ENCODE results near the gene CD86.

CD86 gene

DNA sequence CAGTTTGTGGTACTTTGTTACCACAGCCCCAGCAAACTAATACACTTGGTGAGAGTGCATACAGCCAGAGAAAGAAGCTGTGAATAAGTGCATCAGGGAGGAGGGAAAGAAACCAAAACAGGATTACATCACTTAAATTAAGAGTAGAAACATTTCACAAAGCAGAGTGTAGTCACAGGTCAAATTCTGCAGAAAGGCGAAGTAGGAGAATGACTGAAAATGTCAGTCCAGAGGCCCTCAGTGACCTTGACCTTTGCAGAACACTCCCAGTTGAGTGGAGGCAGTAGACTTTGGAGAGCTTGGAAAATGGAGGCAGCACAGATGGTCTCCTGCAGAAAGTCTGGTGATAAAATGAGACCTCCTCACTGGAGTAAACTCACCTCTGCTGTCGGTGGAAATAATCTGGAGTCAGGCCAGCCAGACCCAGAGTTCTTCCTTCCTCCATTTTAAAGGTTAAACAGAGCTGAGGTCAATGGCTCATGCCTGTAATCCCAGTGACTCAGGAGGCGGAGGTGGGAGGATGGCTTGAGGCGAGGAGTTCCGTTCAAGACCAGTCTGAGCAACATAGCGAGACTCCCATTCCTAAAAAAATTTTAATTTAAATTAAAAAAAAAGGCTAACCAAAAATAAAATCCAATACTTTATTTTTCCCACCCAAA is 5.0 kb downstream of the CD86 start:
- DNase-seq (ENCODE audit: low spot score): no peak

DNA sequence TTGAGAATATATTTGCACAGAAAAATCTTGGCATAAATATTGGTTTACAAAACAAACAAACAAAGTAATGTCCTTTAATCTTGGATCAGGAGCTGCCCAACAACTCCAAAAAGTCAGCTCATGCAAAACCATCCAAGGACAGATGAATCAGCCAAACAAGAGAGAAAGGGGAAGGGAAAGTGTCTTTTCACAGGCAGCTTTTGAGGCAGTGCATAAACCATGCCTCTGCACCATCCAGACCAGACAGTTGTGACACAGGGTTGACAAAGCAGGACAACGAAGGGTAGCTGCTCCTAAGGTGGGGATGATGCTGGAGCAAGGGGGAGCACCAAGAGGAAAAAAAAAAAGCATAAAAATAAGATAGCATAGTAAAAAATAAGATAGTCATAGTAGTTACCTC is 8.7 kb downstream of the CD86 start:
- no peak for DNase-seq (ENCODE audit: low spot score)

DNA sequence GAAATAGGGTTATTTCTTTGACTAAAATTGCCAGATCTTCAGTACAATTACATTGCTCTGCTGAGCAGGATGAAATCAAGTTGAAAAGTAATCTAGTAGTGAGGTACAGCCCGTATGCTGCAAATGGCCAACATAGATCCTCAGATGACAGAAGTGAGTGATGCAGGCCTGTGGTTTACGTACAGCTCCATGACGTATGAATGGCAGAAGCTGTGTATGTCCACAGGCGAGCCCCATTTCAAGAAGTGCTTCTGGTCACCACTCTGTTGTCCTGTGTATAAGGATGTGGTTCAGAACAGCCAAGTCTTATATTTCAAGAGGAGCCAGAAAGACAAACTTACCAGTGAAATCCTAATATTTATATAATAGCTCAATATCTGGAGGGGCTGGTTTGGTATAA is 9.2 kb downstream of the CD86 start:
- no peak for DNase-seq (ENCODE audit: low spot score)

DNA sequence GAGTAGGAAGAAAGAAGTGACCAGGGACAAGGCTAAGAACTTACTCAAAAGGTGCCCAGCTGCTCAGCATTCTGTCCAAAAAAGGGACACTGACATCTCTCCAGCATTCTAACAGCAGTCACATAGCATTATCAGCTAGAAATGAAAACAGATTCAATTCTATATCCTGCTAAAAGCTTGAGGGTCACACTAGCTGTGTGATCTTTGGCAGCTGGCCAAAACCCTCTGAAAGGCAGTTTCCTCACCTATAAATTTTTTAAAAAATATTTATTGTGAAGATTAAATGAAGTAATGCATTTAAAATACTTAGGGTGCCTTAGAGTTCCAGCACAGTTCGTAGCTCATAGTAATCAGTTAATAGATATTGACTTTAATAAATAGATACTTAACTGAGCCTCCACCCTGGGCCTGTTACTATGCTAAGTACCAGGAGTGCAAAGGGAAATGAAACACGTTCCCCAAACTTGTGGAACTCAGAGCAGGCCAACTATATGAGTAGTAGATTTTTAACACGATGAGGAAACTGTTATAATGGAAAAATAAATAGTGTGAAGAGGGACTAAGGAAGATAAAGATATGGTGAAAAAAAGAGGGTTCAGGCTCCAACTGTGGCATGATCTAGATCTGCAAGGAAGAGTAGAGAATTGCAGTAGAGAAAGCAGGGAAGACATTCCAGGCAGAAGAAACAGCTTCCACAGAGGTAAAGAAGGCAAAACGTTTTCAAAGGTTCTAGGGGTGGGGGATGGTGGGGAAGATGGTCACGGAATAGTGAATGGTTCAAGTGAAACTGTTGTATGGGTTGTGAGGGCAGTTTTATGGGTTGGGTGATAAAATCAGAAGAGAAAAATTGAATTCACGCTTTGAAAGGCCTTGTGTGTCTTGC is 11.4 kb downstream of the CD86 start:
- no peak for DNase-seq (ENCODE audit: low spot score)

DNA sequence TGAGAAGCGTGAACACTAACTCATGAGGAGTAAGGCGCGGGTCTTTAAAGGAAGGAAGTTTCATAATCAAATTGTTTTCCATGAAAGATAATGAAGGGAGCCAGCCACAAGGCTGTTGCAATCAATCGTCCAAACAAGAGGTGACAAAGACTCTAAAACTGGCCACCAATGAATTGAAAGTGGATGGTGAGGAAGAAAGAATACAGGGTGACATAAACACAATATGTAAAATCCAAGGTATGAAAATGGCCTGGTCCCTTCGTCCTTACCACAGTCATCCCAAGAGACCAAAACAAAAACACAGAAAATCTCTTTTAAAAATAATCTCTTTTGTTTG is 12.0 kb downstream of the CD86 start:
- no peak for DNase-seq (ENCODE audit: low spot score)

DNA sequence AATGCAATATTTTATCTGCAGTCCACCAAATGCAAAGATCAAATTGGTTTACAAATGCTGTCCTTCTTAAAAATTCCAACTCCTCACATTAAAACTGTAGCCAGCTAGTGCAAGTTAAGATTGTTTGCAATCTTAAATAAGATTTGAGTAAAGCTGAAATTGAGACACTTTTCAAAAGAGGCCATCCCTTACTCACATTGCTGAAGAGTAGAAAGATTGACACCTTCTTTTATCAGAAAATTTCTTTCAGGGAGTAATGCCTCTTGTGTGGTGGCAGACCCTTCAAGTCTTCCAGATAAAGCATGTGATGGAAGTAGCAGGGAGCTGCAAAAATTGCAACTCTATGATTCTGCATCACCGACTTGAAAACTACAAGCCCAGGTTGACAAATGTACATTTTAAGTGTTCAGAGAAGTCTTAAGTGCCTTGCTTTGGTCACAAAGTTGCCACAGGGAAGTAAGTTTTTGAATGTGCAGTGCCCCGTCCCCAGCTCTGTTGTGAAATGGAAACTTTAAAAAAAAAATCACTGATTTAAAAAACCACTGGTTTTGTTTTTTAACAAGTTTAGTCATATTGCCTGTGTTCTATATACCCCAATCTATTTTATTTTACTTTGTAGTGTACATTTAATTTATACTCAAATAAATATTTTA is 12.6 kb downstream of the CD86 start:
- DNase-seq (ENCODE audit: low spot score): no peak

DNA sequence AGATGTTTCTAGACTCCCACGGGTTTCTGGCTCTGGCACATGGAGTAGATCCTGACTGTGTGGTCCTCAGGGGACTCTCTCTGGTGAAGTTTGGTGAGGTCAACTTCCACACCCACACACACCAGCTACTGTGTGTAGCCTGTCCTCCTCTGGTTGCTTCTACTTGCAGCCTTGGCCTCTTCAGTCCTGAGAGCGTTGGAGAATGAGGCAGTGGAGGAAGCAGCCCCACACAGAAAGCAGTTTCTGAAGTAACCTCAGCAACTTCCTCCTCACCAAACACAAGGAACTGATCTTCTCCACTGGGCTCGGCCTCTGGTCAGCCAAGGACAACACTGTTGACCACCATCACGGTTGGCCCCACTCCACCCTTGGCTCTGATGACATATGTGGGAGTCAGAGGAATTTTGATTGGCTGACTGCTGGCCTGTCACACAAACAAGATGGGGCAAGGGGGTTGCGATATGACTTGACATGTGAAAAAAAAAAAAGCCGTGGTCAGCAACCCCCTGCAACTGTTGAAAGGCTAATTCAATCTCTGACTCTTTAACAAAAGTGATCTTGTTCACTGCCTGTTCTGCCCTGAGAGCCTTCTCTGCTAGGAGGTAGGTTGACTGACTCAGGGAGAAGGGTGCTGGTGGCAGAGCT is 19.6 kb downstream of the CD86 start:
- no peak for DNase-seq (ENCODE audit: low spot score)

DNA sequence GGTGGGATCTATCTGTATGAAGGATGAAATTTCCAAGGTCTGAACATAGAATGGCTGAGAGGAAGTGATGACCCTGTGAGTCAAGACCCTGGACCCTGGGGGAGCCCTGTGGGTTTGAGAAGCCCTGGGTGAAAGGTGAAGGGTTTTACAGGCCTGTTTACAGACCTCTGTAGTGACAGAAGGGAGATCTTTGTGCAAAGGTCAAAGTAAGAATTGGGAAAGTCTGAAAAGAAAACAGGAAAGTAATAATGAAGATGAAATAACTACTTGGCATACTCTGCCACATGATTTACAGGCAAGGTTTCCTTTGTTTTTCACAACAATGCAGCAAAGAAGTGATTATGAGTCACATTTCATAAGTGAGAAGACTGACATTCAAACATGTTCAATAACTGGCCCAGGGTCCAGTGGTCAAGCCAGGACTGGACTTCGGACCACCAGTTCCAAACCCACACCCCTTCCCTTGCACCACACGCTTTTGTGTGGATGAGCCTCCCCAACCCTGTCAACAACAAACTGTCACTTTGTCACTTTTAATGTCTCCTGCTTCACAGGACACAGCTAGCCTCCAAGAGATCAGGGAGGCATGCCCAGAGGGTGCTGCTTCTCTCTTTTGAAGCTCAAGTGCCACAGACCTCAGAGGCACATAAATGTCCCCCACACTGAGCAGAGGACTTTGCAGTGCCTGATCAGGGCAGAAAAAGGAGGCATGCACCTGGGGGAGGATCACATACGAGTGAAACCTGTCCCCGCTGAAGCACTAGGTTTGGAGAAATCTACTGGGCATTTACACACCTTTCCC is 21.5 kb downstream of the CD86 start:
- no peak for DNase-seq (ENCODE audit: low spot score)

DNA sequence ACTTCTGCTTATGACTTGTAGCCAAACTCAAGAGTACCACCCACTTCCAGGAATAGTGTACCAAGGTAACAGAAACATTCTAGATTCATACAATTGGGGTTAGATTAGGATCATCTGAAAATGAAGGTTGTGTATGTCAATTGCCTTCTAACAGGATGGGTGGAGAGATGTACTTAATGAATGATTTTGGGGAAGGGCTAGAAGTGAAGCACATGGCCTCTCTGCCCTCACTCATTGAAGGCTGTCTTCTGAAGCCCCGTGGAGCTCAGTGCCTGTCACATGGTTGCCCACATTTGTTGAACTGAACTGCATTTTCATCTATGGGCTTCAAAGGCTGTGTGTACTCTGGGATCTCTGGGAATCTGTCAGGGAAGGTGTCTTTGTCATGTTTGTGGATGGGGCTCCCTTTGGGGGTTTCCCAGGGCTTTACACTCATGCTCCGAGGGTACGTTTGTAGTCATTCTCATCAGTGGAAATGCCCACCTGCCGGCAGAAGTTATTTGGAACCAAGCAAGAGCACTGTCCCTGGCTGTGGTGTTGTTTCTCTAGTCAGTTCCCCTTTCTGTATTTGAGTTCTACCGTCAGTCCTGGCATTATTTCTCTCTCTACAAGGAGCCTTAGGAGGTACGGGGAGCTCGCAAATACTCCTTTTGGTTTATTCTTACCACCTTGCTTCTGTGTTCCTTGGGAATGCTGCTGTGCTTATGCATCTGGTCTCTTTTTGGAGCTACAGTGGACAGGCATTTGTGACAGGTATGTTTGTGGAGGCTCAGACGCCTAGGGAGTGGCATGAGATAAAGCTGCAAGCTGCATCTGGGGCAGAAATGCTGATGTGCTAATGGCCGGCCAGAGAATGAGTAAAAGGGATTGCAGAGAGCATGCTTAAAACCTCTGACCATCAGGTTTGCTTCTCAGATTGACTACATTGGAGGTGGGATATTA is 22.4 kb downstream of the CD86 start:
- no peak for DNase-seq (ENCODE audit: low spot score)

DNA sequence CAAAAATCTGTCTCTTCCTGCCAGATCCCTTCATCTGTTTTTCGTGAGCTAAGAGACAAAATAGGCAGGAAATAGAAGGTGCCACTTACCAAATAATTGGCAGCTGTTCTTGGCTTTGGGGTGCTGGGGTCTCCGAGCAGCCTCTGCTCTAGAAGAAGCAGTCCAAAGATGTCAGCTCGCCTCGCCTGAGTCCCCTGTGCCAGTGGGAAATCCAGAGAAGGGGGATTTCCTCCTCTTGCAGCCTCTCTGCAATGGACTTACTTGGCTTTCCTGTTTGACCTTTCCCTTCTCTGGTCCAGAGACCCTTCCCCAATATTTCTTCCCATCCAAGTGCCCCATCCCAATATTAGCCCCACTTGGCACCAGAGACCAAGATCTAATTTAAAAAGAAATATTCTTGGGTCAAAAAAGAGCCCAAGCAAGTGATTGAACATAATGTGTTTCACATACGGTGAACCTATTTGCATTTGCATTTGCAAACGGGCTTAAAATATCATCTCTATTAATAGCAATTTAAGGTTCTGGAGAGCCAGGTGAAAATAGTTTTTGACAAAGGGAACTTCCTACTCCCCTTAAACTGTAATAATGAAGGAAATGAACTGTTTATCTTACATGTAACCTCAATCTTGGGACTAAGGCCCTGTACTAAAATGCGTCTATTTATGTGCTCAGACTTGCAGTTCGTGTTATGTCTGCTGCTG is 23.2 kb downstream of the CD86 start:
- no peak for DNase-seq (ENCODE audit: low spot score)

DNA sequence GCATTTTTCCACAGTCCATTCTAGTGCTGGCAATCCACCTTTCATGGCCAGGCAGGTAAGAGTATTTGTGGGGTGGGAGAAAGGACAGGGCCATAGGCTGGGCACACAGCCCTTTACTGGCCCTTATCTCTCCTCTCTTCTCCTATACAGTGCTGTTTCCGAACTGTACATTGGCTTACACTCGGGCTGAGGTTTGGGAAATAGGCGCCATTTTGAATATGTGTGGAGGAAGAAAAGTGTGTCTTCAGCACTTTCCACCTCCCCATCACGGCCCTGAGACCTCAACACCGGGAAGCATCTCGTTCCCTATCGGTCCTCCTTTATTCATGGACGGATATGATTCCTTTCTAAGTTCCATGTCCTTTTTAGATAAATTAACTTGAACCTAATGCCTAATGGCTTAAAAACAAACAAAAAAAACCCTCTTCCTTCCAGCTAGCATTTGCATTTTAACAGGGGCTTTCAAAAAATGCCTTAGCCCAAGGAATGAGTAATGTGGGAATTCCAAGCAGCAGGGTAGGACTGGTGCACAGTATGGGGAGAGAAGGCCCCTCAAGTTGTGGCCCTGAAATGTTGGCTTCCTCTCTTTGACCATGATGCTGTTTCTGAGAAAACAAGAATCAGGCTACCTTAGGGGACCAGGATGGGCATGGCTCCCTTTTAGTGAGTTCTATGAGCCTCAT is 24.5 kb downstream of the CD86 start:
- DNase-seq (ENCODE audit: low spot score): no peak

DNA sequence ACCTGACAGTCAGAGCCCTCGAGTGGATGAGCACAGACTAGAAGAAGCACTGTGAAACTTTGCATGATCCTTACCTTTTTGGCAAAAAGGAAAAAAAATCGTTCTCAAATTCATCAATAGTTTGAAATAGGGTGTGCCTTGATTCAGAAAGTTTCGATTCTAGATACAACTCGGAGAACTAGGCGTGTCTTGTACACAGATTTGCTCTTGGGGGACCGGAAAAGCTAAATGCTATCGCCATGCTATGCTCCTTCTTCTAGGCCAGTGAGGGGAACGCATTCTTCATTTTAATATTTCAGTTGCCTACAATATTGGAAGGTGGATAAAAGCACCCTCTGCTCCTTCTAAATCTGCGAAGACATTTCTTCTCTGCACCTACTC is 25.0 kb downstream of the CD86 start:
- DNase-seq (ENCODE audit: low spot score): no peak

DNA sequence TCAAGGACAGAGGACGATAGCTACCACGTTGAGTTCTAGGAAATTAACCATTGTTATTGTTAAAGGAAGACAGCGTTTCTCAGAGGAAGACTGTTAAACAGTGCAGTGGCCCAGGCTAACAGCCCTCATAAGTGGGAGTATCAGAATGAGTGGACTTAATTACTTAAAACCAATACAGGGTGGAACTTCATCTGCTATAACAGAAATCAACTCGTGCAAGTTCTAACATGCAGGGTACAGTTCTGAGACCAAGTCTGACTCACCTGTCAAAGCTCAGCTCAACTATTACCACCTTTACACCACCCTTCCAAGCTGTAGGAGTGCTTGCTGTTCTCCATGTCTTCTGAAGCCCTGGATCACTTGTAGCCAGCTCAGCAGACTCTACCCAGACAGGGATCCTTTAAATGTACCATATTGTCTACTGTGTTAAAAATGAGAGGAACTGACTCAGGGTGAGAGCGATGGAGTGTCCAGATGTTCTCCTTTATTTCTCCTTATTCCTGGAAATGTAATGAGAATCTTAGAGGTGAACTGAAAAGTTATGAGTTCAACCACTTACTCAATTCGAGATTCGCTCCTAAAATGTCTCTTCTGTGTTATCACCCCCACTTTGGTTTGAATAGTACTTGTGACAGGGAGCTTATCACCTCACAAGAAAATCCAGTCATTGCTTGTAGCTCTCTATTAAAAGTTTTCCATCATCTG is 26.5 kb downstream of the CD86 start:
- DNase-seq (ENCODE audit: low spot score): no peak

DNA sequence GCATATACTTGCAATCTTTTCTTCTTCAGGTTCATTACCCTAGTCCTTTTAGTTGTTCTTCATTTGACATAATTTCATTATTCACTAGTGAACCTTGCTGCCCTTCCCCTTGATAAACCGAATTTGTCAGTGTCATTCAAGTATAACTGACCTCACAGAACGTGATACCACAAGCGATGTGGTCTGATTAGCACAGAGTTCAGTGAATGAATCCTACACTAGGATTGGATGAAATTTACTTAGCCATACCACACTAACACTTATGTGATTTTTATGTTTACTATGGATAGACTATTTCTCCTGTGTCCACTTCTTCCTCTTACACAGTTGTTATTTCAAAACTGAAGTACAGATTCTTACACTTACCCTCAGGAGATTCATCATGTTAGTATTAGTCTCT is 27.2 kb downstream of the CD86 start:
- no peak for DNase-seq (ENCODE audit: low spot score)

DNA sequence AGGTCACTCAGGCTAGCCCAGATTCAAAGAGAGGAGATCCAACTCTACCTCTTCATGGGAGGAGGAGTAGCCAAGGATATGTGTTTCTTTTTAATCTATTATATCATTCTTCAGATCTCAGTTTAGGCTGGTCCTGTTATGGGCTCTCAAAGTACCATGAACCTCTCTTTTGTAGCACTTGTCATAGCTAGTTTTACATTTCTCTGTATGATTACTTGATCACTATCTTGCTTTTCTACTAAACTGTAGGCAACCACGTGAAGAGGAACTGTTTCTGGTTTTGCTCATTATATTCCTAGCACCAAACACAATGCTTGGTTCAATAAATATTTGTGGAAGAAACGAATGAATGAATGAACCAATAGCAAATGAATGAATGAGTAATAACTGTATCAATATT is 29.6 kb downstream of the CD86 start:
- no peak for DNase-seq (ENCODE audit: low spot score)

DNA sequence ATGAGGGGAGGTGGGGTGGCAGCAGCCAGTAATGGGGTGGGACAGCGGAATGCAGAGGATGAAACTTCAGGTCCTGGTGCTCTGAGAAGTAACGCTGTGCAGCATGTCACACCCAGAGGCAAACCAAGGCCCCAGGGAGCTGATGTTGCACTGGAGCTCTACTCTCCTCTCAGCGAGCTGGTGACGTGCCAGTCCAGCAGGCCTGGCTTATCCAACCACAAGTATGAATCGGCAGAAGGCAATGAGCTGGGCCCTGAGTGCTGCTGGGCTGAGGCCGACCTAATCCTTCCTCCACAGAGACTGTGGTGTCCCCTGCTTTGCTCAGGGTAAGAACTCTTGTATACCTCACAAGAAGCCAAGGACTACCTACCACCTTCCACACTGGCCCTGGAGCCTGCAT is 30.5 kb downstream of the CD86 start:
- no peak for DNase-seq (ENCODE audit: low spot score)

DNA sequence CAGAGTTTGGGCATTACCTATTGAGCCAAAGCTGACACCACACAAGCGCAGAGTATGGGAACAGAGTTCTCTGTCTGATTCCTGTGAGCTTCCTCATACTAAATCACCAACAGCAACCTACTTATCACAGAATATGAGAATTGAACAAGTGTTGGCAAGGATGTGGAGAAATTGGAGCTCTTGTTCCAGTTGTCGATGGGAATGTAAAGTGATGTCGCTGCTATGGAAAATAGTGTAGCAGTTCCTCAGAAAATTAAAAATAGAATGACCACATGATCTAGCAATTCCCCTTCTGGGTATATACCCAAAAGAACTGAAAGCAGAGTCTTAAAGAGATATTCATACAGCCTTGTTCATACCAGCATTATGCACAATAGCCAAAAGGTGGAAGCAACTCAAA is 33.4 kb downstream of the CD86 start:
- DNase-seq (ENCODE audit: low spot score): no peak

DNA sequence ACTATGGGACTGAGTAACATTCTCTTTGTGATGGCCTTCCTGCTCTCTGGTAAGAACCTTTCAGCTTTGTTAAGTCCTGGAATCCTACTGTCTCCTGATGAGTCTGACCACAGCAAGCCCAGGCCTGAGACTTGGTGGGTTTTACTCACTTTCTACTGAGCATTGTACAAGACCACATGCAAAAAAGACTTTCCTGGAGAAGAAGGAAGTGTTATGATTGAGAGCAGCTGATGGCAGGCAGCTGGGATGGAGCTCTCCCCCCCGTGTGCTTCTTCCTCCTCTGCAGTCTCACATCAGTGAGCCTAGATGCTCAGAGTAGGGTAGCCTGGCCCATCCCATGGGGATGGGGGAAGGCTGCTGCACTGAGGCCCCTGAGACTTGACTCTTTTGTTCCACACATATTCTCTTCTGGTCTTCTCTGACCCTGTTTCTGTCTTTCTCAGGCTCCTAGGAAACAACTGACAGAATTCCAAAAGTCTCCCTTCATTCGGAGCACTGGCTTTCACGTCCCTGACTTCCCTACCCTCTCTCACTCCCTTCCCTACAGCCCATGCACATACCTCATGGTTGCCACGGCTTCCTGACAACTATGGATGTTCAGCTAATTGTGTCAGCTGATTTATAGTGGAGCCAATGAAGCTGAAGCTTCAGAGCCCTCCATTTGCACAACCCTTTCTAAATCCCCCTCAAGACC is 36.6 kb downstream of the CD86 start:
- no peak for DNase-seq (ENCODE audit: low spot score)

Measured in SK-N-DZ (cell line).